Measurements from ENCODE around the gene DDIT3. TPM values are rescaled to one million over a fixed set of nuclear protein-coding genes. Genes with fewer than 3 reads are reported as not detected.
A peak's percentile ranks its signal among the peaks of the same experiment; 100 is the strongest.

DDIT3 gene
- total RNA-seq, 1 donor from 2014 or later: 30.5 TPM

DNA sequence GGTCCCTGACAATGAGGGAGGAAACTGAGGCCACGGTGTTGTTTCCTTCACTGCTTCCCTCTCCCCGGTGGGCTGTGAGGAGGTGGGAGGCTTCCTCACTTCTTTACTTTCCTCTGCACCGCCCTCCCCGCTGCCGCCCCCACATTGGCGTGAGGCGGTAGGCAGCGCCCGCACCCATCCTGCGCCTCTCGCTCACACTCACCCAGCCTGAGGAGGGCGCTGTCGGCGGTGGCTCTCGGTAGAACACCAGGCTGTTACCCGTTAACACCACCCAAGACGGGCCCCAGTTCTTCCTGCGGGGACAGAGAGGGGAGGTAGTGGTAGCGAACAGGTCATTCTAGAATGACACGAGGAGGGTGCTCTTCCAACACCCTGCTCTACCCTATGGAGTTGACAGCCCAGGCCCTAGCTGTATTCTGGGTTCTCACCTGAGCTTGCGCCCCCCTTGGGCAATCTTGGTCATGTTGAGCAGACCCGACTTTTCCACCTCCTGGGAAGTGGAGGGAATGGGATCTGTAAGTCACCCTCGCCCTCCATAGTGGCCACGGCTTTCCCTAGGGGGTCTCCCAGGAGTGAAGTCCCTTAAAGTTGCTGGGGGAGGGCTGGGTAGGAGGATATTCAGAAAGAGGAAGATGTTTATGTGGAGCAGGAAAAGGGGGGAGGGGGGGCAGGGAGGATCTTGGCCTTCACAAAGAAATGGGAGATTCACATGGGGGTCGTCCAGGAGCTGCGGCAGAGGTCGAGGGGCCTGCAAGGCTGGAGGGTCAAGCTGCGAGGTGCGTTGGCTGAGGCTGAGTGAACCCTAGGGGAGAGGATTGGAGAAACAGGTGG is 43.9 kb downstream of the DDIT3 start:
- DNase-seq: peak; percentile 54
- peak; percentile 38 for ATAC-seq (ENCODE audit: low read depth)
- no peaks in the 10 kb centered on the region for H3K27me3 Mint-ChIP-seq
- TF ChIP-seq, protein P1, sequence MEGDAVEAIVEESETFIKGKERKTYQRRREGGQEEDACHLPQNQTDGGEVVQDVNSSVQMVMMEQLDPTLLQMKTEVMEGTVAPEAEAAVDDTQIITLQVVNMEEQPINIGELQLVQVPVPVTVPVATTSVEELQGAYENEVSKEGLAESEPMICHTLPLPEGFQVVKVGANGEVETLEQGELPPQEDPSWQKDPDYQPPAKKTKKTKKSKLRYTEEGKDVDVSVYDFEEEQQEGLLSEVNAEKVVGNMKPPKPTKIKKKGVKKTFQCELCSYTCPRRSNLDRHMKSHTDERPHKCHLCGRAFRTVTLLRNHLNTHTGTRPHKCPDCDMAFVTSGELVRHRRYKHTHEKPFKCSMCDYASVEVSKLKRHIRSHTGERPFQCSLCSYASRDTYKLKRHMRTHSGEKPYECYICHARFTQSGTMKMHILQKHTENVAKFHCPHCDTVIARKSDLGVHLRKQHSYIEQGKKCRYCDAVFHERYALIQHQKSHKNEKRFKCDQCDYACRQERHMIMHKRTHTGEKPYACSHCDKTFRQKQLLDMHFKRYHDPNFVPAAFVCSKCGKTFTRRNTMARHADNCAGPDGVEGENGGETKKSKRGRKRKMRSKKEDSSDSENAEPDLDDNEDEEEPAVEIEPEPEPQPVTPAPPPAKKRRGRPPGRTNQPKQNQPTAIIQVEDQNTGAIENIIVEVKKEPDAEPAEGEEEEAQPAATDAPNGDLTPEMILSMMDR (IDR thresholded peaks at IDR 0.05): no peak
- ChIA-PET POLR2A (interaction anchor here (0.5 to 8.3 kb wide), 17 partner anchors 10 to 1301 kb away, joined by 3 to 133 read pairs (median 3); partner anchors contain the start of genes DCTN2, DDIT3, GLI1 and INHBE), CTCF (interaction anchor here (1.0 to 7.3 kb wide), 3 partner anchors 10 to 48 kb away, joined by 3 to 74 read pairs (median 7); partner anchors contain the start of gene GLI1)
- peak overlapping the region; percentile 93 for H3K4me3 Mint-ChIP-seq
- intact Hi-C loops (cut with micrococcal nuclease): loop anchor here (1.0 to 5.0 kb wide), 3 partner anchors 145 to 371 kb away; partner anchors contain the start of genes CDK4 and CTDSP2
- peaks cover 31% of the 10 kb centered on the region for H3K36me3 Mint-ChIP-seq (ENCODE audit: low read depth)
- peak overlapping the region; percentile 100 for H3K27ac Mint-ChIP-seq
- H3K9me3 Mint-ChIP-seq: no peaks in the 10 kb centered on the region
- H3K4me1 Mint-ChIP-seq: peaks cover 80% of the 10 kb centered on the region

DNA sequence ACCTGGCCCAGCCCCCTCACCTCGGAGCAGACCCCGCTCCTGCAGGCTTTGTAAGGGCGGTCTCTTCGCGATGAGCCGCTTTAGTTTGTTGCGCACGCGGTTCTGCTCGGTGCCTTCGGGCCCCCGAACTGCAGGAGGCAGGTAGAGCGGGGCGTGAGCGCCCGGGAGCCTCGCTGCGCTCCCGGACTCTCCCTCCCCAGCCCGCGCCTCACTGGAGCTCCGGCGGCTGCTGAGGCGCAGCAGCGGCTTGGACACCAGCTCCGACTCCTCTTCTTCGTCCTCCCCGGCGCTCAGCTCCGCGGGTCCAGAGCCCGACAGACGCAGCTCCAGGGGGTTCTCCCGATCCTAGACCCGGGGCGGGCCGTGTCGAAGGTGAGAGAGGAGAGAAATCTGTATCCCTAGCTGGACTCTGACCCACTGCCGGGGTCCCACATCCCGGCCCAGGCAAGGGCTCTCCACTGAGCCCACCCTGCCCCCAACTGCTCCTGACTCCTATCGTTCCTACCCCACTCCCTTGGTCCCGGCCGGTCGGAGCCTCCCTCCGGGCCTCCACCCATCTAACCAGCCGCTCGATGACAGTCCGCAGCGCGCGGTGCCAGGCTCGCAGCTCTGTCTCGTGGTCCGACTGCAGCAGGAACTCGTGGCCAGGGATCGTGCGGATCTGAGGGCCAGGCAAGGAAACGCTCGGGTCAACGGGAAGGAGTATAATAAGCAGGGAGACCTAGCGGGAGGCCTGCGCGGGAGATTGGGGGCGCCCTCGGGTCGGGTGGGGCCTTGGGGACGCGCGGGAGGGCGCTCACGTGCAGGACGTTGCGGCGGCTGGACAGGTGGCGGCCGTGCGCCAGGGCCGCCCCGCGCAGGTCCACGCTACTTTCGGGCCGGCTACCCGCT is 44.8 kb downstream of the DDIT3 start:
- ChIA-PET CTCF (interaction anchor here (1.0 to 7.3 kb wide), 2 partner anchors 15 to 49 kb away, joined by 3 to 74 read pairs; partner anchors contain the start of gene GLI1), POLR2A (interaction anchor here (0.6 to 8.3 kb wide), 8 partner anchors 12 to 1300 kb away, joined by 3 to 133 read pairs (median 8); partner anchors contain the start of genes DCTN2, DDIT3, GLI1 and SHMT2)
- peaks cover 72% of the 10 kb centered on the region for H3K4me1 Mint-ChIP-seq

DNA sequence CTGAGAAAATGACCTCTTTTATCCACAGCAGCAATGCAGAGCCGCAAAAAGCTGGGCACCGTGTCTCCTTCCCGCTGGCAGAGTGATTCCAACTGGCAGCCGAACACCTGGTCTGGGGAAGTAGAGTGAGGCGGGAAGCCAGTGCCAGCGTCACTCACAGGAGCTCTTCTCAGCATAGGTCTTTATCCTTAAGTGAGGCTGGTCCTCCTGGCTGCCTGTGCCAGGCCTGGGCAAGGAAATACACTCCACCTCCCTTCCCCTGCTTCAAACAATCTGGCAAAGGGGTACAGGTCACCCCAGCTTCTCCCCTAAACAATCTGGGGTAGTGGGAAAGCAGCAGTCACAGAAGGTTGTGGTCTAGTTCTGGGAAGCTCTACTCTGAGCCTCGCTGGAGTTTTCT is 45.5 kb downstream of the DDIT3 start:
- peak overlapping the region; percentile 67 for H3K27ac Mint-ChIP-seq
- peaks cover 65% of the 10 kb centered on the region for H3K4me1 Mint-ChIP-seq
- H3K9me3 Mint-ChIP-seq: no peaks in the 10 kb centered on the region
- no peaks in the 10 kb centered on the region for H3K27me3 Mint-ChIP-seq
- POLR2A ChIA-PET: interaction anchor here (1.2 to 8.3 kb wide), 4 partner anchors 12 to 45 kb away, joined by 3 to 133 read pairs (median 8); partner anchors contain the start of genes DDIT3 and GLI1
- no peak for DNase-seq
- intact Hi-C loops (cut with micrococcal nuclease): loop anchor here (5.0 kb wide), 2 partner anchors 277 to 372 kb away; partner anchors contain the start of genes CDK4 and CTDSP2
- peak overlapping the region; percentile 44 for H3K4me3 Mint-ChIP-seq
- TF ChIP-seq, protein P1 (IDR thresholded peaks at IDR 0.05): no peak
- ATAC-seq (ENCODE audit: low read depth): no peak
- peaks cover 39% of the 10 kb centered on the region for H3K36me3 Mint-ChIP-seq (ENCODE audit: low read depth)
- CTCF ChIA-PET: interaction anchor here (7.3 kb wide), 1 partner anchor 14 kb away, joined by 74 read pairs; the partner anchor contains the start of gene GLI1

More for the DNA sequence above, 44.8 kb downstream of the DDIT3 start:
- Mint-ChIP-seq H3K27ac (peak overlapping the region; percentile 100), H3K27me3 (no peaks in the 10 kb centered on the region), H3K4me3 (peak overlapping the region; percentile 93), H3K36me3 (ENCODE audit: low read depth) (peaks cover 37% of the 10 kb centered on the region), H3K9me3 (no peaks in the 10 kb centered on the region)
- DNase-seq (no peak), ATAC-seq (ENCODE audit: low read depth) (no peak)
- intact Hi-C loops (cut with micrococcal nuclease): loop anchor here (1.0 to 5.0 kb wide), 3 partner anchors 146 to 372 kb away; partner anchors contain the start of genes CDK4 and CTDSP2
- TF ChIP-seq, protein P1 (IDR thresholded peaks at IDR 0.05): no peak

DNA sequence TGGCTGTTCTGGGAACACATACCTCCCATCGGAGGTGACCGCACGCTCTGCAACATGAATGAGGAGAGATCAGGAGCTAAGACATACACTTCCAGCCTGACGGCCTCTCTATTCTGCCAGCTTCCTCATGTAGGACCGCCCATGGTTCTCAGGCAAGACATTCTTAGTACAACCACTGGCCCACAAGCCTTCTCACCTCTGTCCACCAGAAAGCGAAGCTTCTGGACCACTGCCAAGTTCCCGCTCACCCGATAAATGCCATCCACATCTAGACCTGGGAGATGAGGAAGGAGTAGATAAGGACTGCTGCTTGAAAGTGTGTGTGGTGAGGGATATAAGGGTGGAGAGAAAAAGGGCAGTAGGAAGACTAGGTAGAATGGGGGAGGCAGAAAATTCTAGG is 45.9 kb downstream of the DDIT3 start:
- intact Hi-C loops (cut with micrococcal nuclease): no loop called here
- peaks cover 61% of the 10 kb centered on the region for H3K4me1 Mint-ChIP-seq
- DNase-seq: no peak
- TF ChIP-seq, protein P1 (IDR thresholded peaks at IDR 0.05): no peak
- ChIA-PET CTCF (interaction anchor here (7.3 kb wide), 1 partner anchor 14 kb away, joined by 74 read pairs; the partner anchor contains the start of gene GLI1), POLR2A (interaction anchor here (0.6 to 8.3 kb wide), 5 partner anchors 13 to 63 kb away, joined by 3 to 133 read pairs (median 9); partner anchors contain the start of genes DDIT3 and GLI1)
- no peaks in the 10 kb centered on the region for H3K27me3 Mint-ChIP-seq
- peaks cover 44% of the 10 kb centered on the region for H3K36me3 Mint-ChIP-seq (ENCODE audit: low read depth)
- no peak for ATAC-seq (ENCODE audit: low read depth)
- no peaks in the 10 kb centered on the region for H3K9me3 Mint-ChIP-seq
- peak overlapping the region; percentile 67 for H3K27ac Mint-ChIP-seq
- peak overlapping the region; percentile 44 for H3K4me3 Mint-ChIP-seq

Data from activated B cell treated with CpG ODN at 0.5 μM for 24 hours (primary cell).